HG02884 (cell line): ENCODE data around the gene UCN2.
"Not testable (repeated sequence)": the region's sequence is repeated elsewhere in the genome, so short reads cannot be mapped to it uniquely, and the experiment has no call there.

Experiments
- ATAC-seq: cut with Tn5 transposase; IDR thresholded peaks from one replicate; pipeline ENCODE4 v1.9.1; 2021; ENCODE audit warnings: mild to moderate bottlenecking, moderate library complexity; ENCODE audit not compliant: unreplicated experiment

UCN2 gene

DNA sequence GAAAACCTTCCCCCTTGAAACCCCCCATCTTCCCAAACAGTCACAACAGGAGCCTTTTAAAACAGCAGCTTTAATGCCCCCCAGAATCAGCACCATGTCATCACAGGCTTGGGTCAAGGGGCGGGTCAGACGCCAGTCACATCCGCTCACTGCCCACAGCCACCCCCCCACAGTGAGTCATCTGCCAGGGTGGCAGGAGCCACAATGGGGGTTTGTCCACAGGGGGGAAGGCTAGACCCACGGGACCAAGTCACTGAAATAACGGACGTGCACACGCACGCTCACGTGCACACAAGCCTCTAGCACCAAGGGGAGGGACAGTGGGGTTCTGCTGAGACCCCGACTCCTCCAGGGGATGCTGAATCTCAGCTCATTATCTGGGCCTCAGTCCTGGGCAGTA lies 441 bp upstream of the UCN2 start:
- no peak for ATAC-seq

DNA sequence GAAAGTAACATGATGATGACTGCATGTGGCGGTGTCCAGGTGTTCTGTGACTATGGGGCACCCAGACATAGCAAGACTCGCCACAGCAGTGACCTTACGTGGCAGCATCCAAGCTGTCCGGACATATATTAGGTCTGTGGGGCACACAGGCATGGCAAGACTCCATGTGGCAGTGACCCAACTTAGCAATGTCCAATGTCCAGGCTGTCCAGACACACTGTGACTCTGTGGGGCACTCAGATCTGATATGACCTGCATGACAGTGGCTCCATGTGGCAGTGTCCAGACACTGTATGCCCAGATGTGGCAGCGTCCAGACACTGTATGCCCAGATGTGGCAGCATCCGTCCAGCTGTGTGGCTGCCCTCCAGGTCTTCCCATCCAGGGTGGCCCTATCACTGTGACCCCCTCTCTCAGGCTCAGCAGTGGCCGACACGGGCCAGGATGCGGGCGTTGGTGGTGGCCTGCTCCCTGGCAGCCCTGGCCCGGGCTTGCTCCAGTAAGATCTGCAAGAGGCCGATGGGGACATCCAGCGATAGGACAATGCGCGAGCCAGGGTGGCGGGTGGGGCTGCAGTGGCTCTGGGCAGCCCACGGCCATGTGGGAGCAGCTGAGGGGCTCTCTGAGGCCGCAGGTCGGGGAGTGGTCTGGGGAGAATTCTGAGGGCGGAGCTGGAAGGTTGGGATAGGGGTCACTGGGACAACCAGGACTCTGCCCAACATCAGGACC lies 1.1 kb downstream of the UCN2 start:
- no peak for ATAC-seq

DNA sequence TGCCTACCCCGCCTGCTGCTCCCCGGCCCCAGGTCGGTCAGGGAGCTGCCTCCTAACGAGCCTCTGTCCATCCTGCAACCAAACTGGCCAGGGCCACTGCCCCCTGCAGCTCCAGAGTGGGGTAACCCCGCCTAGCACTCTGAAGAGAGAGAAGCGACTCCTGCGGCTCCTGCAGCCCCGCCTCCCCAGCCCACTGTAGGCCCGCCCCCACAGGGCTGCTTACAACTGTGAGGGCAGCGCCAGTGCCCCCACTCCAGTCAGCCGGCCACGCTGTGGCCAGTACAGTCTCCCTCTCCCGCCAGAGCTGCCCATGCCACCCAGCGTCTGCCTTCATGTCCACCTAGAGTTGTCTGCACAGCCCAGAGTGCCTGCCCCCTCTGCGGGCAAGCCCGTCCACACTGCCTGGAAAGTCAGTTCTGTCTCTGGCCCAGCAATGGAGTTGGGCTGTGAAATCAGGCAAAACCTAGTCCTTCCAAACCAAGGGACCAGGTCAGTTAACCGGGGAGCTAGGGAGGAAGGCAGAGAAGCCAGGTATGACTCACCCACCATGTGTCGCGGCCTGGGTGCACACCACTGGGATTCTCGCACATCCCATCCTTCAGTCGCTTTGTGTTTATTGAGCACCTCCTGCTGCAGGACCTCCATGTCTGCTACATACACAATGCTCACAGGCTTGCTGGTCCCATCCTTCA lies 2.4 kb downstream of the UCN2 start:
- no peak for ATAC-seq

DNA sequence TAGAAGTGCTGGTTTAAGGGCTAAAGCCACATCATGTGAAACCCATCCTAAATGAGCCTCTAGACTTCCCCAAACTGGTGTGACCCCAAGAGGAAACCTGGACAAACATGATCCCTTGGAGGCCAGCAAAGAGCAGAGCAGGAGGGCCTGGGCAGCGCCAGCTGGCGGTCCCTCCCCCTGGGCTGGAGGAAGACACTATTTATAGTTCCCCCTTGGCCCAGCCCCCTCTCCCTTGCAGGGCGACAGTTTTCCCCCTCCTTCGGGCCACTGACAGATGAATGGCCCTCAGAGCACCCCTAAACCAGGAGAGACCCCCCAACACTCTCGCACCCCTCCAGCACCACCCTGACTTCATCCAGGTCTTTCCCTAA lies 2.9 kb downstream of the UCN2 start:
- ATAC-seq, result no peak

DNA sequence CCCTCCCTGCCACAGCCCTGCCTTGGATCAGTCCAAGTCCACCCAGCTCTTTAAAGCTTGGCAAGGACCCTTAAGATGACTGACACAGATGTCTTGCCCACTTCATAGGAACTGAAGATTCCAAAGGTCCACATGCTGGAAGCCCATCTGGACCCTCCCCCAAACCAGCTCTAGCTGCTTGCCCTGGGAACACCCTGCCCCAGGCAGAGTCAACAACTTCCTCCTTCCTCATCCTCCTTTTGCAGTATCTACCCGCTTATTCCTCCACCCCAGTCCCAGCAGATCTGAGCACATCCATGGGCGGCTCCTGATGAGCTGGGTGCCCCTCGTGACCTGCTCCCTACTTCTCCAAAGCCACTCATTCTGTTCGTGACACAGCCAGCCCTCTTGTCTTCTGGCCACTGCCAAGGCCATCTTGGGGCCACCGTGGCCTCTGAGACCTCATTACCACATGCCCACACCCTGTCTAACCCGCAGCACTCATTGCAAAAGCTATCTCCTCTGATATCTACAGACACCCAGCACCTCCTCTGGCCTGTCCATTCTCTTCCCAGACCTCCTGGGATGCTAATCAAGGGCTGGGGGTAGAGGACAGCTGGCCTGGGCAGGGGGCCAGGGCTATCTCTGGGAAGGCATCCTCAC lies 5.0 kb downstream of the UCN2 start:
- no peak for ATAC-seq

DNA sequence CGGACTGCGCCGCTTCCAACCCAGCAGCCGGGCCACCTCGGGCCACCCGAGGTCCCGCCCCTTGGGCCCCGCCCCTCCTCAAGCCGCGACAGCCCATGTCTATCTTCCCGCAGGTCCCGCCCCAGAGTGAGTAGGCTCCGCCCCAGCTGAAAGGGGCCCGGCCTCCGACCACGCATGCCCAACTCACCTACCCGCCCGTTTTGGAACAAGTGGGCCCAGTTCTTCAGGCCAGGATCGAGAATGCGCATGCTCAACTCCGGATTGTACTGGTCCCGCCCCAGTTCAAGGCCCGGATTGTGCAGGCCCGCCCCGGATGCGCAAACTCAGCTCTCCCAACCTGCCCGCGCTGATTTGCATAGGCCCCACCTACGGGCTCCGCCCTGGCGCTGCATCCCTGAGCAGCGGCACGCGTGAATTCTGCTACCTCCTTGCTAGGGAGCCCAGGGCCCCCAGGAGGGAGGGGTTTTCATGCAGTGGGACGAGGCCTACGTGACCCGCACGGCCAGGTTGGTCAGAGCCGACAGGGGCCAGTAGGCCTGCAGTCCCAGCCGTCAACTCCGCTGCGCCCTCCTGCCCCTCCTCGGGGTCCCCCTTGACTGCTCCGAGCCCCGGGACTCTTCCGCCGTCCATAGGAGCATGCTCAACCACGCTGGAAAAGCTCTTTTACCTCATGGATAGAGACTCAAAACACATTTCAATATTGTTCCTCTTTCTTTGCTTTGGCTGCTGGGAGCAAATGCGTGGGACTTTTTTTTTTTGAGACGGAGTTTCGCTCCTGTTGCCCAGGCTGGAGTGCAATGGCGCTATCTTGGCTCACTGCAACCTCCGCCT lies 6.6 kb downstream of the UCN2 start, which contains the start of gene PFKFB4:
Gene PFKFB4, minus strand, starts transcription at position 8 of the 831 bp plus-strand sequence. CDS start 26 bp downstream, outside the sequence.
- peak; percentile 85 for ATAC-seq

DNA sequence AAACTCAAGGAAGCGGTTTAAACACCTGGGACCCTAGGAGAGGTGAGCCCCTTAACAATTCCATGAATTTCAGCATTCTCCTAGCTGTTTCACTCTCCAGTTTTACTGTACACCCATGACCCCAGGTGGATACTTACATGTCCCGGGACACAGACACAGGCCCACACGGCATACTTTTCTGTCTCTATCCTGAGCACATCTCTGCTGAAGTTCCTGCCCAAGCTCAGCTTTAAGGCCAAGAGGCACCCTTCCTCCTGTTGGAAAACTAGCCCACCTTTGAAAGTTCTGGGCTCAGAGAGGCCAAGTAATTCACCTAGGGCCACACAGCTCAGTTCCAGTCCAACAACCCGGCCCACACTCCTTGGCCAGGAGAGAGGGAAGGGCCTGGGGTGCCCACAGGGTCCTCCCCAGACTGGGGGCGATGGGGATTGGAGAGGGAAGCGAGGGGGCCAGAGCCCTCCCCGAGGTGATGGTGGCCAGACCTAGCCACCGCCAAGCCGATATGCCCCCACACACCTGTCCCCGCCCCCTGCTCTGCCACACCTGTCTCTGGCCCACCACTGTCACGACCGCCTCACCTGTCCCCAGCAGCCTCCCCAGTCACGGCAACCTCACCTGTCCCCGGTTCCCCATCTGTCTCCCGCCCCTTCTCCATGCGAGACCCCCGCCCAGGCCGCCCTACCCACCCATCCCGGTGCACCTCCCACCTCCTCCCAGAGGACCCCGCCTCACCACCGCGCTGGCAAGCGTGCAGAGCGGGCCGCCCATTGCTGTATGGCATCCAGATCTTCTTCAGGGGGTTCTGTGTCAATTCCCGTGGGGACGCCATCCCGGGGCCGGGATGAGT lies 7.4 kb downstream of the UCN2 start:
- no peak for ATAC-seq

DNA sequence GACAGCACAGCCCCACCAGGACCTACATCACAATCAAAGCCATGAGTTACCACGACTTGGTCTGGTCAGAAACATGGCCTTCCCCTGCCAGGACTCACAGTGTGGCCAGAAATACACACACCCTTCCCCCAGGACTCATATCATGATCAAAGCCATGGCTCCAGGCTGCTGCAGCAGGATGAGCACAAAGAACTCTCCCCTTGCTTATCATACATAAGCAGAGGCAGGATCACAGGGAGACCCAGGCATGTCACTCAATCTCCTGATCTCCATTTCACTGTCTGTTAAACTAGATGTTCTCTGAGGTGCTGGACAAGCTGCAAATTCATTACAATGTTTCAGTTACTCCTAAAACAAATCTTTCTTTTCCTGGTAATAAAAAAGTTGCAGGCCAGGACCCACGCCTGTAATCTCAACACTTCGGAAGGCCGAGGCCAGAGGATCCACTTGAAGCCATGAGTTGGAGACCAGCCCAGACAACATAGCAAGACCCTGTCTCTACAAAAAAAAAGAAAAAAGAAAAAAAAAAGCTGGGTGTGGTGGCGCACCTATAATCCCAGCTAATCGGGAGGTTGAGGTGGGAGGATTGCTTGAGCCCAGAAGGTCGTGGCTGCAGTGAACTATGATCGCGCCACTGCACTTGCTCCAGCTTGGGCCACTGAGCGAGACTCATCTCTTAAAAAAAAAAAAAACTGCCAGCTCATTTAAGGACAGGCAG lies 8.2 kb downstream of the UCN2 start:
- no peak for ATAC-seq

DNA sequence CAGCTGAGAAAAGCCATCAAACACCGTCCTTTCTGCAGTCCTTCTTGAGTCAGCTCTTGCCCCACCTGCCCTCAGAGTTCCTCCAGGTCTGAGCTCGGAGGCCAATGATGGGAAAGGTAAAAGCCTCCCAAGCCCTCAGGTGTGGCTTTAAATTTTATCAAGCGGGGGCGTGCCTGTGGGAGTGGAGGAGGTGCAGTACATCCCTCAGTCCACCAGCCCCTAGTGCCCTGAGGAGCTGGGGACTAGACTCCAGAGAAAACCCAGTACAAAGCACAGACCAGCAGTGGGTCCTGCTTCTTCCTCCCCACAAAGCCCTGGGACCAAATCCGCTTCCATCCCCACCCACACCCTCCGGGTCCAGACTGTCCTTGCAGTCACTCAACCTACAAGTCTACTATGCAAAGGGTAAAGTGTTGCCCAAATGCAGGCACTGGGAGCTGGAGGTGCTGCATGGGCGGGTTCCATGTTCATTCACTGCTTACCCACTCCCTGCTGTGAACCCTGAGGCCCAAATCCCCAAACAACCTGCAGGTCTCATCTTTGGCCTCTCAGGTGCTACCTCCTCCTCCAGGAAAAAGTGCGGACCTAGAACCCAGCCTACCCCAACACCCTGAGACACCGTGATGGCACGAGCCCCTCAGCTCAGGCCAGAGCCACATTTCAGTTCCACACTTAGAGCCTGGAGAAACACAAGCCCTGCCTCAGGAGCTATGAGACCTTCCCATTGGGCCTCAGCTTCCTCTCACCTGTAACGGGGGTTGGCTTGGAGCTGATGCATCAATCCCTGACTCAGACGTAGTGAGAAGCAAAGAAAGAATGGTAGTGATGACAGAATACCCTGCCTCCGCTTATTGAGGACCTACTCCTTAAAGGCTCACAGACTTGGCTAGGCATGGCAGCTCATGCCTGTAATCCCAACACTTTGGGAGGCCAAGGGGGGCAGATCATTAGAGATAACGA lies 9.4 kb downstream of the UCN2 start:
- ATAC-seq, result no peak

DNA sequence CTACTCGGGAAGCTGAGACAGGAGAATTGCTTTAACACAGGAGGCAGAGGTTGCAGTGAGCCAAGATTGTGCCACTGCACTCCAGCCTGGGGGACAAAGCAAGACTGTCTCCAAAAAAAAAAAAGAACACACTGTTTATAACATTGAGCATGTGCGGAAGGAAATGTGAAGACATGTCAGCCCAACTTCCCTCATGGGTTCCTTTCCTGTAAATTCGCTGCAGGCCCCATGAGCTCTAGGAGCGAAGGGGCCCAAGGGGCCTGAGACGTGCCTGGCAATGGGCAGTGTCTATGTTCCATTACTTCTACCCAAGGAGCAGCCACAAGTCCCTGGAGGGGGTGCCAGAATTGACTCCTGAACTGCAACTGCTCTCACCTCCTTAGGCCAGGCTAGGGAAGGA lies 10.2 kb downstream of the UCN2 start:
- ATAC-seq, result no peak

DNA sequence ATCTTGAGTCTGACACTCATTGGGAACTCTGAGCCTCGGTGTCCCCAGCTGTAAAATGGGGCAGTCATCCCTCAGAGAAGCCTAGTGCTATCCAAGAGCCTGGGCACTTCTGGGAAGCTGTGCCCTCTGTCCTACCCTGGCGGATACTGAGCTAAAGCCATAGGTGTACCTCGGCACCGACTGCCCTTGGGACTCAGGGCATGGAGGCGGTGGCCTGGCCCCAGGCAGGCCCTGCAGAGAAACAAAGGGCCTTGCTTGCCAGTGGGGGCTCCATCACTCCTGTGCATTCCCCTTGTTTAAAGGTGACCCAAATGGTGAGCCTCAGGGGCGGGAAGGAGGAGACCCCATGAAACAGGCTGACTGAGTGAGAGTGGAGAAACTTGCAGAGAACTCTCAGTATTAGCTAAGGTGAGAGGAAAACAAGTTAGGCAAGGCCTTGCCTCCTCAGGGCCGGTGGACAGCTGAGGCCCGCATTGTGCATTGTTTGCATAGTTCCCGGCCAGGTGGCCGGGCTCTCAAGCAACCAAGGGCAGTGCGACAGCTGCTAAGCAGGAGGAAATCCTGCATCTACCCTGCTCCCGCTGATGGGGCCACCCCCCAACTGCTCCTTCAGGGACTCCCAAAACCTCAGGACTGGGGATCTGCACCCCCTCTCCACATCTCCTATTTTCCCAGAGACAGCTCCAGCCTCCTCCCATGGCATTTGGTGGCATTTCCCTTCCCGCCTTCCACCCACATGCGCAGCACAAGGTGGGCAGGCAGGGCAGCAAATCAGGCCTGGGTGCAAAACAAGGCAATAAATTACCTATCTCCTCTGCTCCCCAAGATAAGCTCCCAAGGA lies 11.2 kb downstream of the UCN2 start:
- ATAC-seq, result no peak

DNA sequence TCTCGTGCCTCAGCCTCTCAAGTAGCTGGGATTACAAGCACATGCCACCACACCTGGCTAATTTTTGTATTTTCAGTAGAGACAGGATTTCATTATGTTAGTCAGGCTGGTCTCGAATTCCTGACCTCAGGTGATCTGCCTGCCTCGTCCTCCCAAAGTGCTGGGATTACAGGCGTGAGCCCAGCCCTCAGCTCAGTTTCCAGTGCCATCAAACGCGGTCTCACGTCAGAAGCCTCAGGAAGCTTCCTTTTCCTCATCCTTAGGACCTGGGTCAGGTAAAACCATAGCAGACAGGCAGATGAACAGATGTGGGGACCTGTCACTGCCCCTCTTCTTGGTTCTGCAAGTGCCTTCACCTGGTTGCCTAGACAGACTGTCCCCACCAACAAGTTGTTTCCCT lies 11.9 kb downstream of the UCN2 start:
- ATAC-seq, result not testable (repeated sequence)

DNA sequence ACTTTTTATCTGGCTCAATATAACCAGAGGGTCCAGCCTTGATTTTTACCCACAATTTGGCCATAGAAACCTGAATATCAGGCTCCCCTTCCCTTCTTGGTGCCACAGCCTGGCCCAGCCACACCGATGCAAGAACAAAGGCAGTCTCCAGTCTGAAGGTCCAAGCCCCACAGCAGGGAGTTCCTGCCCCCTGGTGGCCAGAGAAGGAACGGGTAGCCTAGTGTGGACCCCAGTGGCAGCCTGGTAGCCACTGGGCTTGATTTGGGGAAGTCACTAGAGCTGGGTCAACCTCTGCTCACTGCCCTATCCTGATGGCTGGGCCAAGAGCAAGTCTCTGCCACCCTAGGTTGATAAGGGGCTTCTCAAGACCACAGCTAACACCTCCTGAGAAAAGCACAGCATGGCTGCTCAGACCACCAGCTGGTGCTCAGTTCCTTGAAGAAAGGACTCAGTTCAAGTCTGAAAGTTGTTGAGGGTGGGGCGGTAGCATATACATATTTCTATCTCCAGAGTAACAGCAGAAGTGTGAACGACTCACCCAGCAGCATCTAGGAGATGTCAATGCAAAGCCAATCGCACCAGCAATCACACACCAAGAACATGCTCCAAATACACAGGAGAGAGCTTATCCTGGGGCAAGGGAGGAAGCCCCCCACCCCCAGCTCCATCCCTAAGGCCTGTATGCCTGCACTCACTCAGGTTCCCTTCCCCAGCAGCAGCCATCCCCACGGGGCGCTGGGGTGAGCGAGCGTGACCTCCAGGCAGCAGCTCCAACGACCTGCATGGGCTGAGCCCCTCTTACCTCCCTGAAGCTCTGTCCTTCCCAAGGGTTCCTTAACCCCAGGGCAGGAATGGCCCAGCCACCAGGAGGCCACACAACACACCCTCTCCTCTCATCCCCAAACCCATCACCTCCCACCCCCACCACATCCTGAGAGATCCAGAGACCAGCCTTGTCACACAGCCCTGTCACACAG lies 14.6 kb downstream of the UCN2 start:
- no peak for ATAC-seq

DNA sequence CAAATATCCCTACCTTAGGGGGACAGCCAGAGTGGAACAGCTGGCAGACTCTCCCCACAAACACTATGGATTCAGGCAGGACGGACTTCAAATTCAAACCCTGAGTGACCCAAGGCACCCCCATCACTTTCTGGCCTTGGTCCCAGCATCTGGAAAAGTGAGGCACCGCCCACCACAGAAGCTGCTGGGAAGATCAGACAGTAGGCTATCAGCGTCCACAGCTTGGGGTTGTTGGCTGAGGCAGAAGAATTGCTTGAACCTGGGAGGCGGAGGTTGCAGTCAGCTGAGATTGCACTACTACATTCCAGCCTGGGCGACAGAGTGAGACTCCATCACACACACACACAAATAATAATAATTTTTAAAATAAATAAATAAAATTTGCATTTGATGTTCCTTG lies 15.5 kb downstream of the UCN2 start:
- no peak for ATAC-seq

DNA sequence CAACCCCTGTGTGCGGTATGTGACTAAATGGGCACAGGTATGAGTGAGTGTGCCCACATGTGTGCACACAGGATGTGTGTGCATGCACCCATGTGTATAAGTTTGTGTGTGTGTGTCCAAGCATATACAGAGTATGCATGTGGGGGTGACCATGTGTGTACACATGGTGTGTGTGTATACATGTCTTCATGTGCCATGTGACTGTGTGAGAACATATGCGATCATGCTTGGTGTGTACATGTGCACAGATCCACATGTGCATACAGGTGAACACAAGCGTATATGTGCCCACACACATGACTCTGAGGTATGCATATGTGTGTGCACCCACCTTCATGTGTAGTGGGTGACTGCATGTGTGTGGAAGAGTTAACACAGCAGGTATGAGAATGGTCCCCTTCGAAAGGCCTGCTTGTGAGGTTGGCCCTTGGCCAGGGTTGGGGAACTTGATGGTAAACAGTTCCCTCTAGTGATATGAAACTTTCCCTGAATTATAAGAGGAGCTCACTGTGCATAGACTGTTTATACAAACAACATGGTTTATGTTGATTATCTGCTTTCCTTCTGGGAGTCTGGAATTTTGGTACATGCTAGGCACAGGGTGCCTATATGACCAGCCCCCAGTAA lies 17.3 kb downstream of the UCN2 start:
- no peak for ATAC-seq

DNA sequence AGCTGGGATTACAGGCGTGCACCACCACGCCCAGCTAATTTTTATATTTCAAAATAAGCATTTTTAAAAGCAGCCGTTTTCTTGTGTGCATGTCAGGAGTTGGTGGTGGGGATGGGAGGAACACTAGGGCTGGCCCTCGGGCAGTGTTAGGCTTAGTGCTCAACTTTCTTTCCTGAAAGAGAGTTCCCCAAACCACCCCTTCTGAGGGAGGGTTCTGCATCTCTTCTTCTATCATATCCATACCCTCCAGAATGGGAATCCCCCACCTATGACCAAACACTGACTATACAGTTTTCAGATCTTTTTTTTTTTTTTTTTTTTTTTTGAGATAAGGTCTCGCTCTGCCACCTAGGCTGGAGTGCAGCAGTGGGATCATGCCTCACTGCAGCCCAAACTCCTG lies 19.4 kb downstream of the UCN2 start:
- no peak for ATAC-seq
